ENCODE measurements around the gene TRPM6.

- no peak for TF ChIP-seq CTCF (conservative IDR thresholded peaks at IDR 0.05 in 1 of 2, IDR thresholded peaks at IDR 0.05 in 1 of 2; ENCODE audit: extremely low read depth in 1 of 2, insufficient read depth in 1 of 2, low read depth in 1 of 2, low read length in 2 of 2)
- no peak for TF ChIP-seq EZH2 (IDR thresholded peaks at IDR 0.05; ENCODE audit: borderline replicate concordance, low read length)
Observed at GRCh38 chr9:74810200-74810599, 77.5 kb downstream of the TRPM6 start.

Data from mammary epithelial cell (primary cell).